ENCODE results near the gene RPS24.

RPS24 gene

DNA sequence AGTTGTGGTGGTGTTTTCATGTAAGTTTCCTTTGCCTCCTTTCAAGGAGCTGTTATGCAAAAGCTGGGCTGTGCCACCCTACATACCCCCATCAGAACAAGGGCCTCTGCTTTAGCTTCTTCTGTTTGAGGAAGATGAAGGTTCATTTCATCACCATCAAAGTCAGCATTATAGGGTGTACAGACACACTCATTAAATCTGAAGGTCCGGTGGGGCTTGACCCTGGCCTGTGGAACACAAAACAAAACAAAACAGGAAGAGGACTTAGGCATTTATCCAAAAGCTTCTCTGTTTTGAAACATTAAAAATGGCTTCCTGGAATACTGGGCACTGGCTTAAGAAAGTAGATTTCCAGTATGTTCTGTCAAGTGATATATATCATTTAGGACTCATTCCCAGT is 20.1 kb upstream of the RPS24 start:
- Mint-ChIP-seq H3K9me3 (no peaks in the 10 kb centered on the region), H3K27me3 (no peaks in the 10 kb centered on the region), H3K4me3 (no peak overlapping the region), H3K4me1 (no peaks in the 10 kb centered on the region), H3K36me3 (peaks cover 59% of the 10 kb centered on the region), H3K27ac (no peak overlapping the region)
- ATAC-seq = no peak

DNA sequence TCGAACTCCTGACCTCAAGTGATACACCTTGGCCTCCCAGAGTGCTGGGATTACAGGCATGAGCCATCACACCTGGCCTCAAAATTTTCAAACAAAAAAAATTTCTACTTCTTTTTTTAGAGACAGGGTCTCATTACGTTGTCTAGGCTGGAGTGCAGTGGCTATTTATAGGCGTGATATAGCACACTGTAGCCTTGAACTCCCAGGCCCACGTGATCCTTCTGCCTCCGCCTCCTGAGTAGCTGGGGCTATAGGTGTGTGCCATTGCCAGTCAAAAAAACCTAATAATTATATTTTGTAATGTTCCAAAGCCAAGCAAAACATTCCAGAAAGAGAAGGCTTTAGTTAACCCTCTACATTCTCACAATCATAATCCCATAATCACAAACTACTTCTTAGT is 18.1 kb upstream of the RPS24 start:
- H3K4me3 Mint-ChIP-seq = no peak overlapping the region
- H3K27me3 Mint-ChIP-seq = no peaks in the 10 kb centered on the region
- peaks cover 49% of the 10 kb centered on the region for H3K36me3 Mint-ChIP-seq
- H3K27ac Mint-ChIP-seq = no peak overlapping the region
- H3K9me3 Mint-ChIP-seq = no peaks in the 10 kb centered on the region
- no peak for ATAC-seq
- no peaks in the 10 kb centered on the region for H3K4me1 Mint-ChIP-seq

DNA sequence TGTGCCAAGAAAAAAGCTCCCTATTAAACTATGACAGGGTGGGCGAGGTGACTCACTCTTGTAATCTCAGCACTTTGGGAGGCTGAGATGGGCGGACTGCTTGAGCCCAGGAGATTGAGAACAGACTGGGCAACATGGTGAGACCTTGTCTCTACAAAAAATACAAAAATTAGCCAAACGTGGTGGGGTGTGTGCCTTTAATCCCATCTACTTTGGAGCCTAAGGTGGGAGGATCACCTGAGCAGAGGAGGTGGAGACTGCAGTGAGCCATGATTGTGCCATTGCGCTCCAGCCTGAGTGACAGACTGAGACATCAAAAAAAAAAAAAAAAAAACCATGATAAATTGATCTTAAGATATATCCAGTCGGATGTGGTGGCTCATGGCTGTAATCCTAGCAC is 15.8 kb upstream of the RPS24 start:
- no peaks in the 10 kb centered on the region for H3K9me3 Mint-ChIP-seq
- no peak overlapping the region for H3K27ac Mint-ChIP-seq
- H3K36me3 Mint-ChIP-seq = peaks cover 48% of the 10 kb centered on the region
- H3K4me3 Mint-ChIP-seq = no peak overlapping the region
- no peaks in the 10 kb centered on the region for H3K4me1 Mint-ChIP-seq
- no peak for ATAC-seq
- no peaks in the 10 kb centered on the region for H3K27me3 Mint-ChIP-seq

DNA sequence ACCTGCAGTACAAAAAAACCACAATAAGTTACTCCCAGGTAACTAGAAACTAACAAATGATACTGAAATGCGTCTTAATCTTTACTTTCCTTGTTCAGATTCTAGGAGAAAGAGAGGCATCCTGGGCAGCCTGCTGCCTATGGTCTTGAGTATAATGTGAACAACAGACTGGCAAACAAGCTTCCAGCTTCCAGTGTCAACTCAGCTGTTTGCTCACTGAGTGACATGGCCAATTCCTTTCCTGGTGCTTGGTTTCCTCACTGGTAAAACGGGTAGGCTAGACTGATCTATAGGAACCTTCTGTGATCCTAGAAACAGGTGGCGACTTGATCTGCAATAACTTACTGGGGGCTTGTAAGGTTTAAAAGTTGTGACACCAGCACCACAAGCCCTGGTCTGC is 14.4 kb upstream of the RPS24 start:
- Mint-ChIP-seq H3K27ac (no peak overlapping the region), H3K4me3 (no peak overlapping the region), H3K36me3 (peaks cover 54% of the 10 kb centered on the region), H3K27me3 (no peaks in the 10 kb centered on the region), H3K9me3 (no peaks in the 10 kb centered on the region), H3K4me1 (no peaks in the 10 kb centered on the region)
- ATAC-seq = no peak

- H3K4me3 Mint-ChIP-seq = no peak overlapping the region
- no peaks in the 10 kb centered on the region for H3K9me3 Mint-ChIP-seq
- no peak overlapping the region for H3K27ac Mint-ChIP-seq
- peaks cover 73% of the 10 kb centered on the region for H3K36me3 Mint-ChIP-seq
- H3K27me3 Mint-ChIP-seq = no peaks in the 10 kb centered on the region
- peaks cover under 1% of the 10 kb centered on the region for H3K4me1 Mint-ChIP-seq
- no peak for ATAC-seq
These were observed 12.5 kb upstream of the RPS24 start for GRCh38 chr10:78021201-78021600.

DNA sequence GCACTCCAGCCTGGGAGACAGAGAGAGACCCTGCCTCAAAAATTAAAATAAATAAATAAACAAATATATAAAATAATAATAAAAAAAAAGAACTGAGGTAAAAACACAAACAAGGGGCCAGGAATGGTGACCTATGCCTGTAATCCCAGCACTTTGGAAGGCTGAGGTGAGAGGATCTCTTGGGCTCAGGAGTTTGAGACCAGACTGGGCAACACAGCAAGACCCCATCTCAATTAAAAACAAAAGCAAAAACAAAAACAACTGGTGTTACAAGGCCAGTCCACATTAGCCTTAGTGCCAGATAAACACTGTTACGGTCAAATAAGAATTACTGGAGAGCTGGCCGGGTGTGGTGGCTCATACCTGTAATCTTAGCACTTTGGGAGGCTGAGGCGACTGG is 9.9 kb upstream of the RPS24 start:
- H3K9me3 Mint-ChIP-seq = no peaks in the 10 kb centered on the region
- ATAC-seq = no peak
- H3K4me3 Mint-ChIP-seq = no peak overlapping the region
- peaks cover 19% of the 10 kb centered on the region for H3K4me1 Mint-ChIP-seq
- H3K27ac Mint-ChIP-seq = no peak overlapping the region
- no peaks in the 10 kb centered on the region for H3K27me3 Mint-ChIP-seq
- peaks cover 68% of the 10 kb centered on the region for H3K36me3 Mint-ChIP-seq

- no peak overlapping the region for H3K27ac Mint-ChIP-seq
- ATAC-seq = no peak
- no peaks in the 10 kb centered on the region for H3K27me3 Mint-ChIP-seq
- peaks cover 65% of the 10 kb centered on the region for H3K36me3 Mint-ChIP-seq
- no peaks in the 10 kb centered on the region for H3K9me3 Mint-ChIP-seq
- H3K4me1 Mint-ChIP-seq = peaks cover 31% of the 10 kb centered on the region
- no peak overlapping the region for H3K4me3 Mint-ChIP-seq
These were observed 7.8 kb upstream of the RPS24 start for GRCh38 chr10:78025685-78026364.

GRCh38 chr10:78028438-78029268 is 5.0 kb upstream of the RPS24 start:
- Mint-ChIP-seq H3K9me3 (no peaks in the 10 kb centered on the region), H3K4me1 (peaks cover 31% of the 10 kb centered on the region), H3K4me3 (peak overlapping the region; percentile 99), H3K36me3 (peaks cover 39% of the 10 kb centered on the region), H3K27ac (peak overlapping the region; percentile 91), H3K27me3 (no peaks in the 10 kb centered on the region)
- ATAC-seq = no peak

DNA sequence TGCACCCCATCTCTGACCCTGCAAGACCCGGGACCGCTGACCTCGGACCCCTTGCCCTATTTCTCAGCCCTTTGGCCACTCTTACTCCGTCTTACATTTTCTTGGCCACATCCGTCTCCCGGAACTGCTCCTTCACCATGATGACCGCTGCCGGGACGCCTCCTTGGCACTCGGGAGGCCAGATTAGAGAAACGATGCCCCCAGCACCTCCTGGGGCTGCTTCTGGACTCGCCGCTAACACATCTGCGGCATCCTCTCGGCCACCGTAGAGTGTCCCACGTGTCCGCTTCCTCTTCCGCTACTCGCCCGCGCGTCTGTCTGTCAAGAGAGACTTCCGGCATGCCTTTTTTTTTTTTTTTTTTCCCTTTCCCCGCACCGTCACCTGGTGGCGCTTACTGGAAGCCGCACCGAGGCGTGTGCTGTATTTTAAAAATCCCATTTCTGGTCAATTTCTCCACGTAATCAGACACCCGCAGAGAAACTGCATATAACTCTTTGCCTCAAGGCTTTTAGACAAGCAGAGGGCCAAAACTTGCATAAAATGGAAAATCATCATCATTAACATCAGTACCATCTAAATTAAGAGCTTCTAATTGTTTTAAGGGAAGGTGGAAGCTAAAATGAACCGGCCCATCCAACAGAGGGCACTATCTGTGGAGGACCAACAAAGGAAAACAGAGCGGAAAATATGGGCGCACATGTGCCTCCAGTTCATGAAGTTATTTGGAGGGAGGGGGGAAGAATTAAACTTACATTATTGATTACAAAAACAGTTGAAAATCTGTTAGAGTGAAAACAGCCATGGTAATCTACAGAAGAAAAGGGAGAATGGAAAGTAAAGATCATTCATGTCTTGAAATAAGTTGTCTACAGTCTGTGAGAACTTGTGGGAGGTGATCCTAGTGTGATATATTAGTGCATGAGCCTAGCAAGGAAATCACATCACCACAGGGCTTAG is 4.1 kb upstream of the RPS24 start, which contains the start of gene POLR3A:
POLR3A (minus strand) TSS at position 247 of the 958 bp plus-strand sequence; CDS start at position 139, 108 bp downstream.
- ATAC-seq = peak; percentile 79
- Mint-ChIP-seq H3K4me3 (peak within 1 kb of the TSS; percentile 99), H3K27ac (peak within 1 kb of the TSS; percentile 91), H3K27me3 (no peaks in the 10 kb centered on the region), H3K9me3 (no peaks in the 10 kb centered on the region), H3K4me1 (peaks cover 34% of the 10 kb centered on the region), H3K36me3 (peaks cover 33% of the 10 kb centered on the region)

GRCh38 chr10:78033387-78033636 is 351 bp upstream of the RPS24 start:
- peaks cover 48% of the 10 kb centered on the region for H3K4me1 Mint-ChIP-seq
- peaks cover 43% of the 10 kb centered on the region for H3K36me3 Mint-ChIP-seq
- no peaks in the 10 kb centered on the region for H3K9me3 Mint-ChIP-seq
- peak overlapping the region; percentile 90 for H3K27ac Mint-ChIP-seq
- peak overlapping the region; percentile 87 for H3K4me3 Mint-ChIP-seq
- no peaks in the 10 kb centered on the region for H3K27me3 Mint-ChIP-seq
- no peak for ATAC-seq

- H3K9me3 Mint-ChIP-seq = no peaks in the 10 kb centered on the region
- no peaks in the 10 kb centered on the region for H3K27me3 Mint-ChIP-seq
- peaks cover 49% of the 10 kb centered on the region for H3K4me1 Mint-ChIP-seq
- ATAC-seq = no peak
- H3K4me3 Mint-ChIP-seq = peak overlapping the region; percentile 87
- peak overlapping the region; percentile 90 for H3K27ac Mint-ChIP-seq
- peaks cover 49% of the 10 kb centered on the region for H3K36me3 Mint-ChIP-seq
These were observed 1.4 kb downstream of the RPS24 start for GRCh38 chr10:78035025-78035424.

DNA sequence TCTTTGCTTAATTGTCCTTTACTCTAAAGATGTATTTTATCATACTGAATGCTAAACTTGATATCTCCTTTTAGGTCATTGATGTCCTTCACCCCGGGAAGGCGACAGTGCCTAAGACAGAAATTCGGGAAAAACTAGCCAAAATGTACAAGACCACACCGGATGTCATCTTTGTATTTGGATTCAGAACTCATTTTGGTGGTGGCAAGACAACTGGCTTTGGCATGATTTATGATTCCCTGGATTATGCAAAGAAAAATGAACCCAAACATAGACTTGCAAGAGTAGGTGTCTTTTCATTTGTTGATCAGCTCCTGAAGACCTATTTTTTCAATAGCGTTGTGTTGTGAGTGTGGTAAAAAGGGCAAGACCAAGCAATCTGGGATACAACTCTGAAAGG is 1.8 kb downstream of the RPS24 start:
- Mint-ChIP-seq H3K27ac (peak overlapping the region; percentile 90), H3K9me3 (no peaks in the 10 kb centered on the region), H3K27me3 (no peaks in the 10 kb centered on the region), H3K36me3 (peaks cover 50% of the 10 kb centered on the region), H3K4me1 (peaks cover 50% of the 10 kb centered on the region), H3K4me3 (peak overlapping the region; percentile 87)
- ATAC-seq = no peak

DNA sequence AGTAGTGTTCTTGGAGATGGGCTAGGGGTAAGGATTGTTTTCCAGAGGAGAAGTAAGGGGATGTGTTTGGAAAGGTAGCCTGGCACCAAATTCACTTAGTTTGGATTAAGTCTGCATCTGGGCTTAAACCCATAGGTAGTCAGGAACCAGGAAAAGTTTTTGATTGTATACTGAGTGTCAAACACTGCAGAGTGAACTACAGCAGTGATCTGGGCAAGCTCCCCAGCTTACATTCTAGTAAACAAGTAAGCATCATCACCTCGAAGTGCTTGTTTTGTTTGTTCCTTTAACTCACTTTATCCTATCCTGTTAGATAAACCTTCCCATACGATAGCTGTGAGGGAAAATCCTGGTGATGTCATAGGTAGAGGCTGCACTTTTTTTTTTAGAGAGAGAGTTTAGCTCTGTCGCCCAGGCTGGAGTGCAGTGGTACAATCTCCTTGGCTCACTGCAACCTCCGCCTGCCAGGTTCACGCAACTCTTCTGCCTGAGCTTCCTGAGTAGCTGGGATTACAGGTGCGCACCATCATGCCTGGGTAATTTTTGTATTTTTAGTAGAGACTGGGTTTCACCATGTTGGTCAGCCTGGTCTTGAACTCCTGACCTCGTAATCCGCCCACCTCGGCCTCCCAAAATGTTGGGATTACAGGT is 2.4 kb downstream of the RPS24 start:
- Mint-ChIP-seq H3K36me3 (peaks cover 56% of the 10 kb centered on the region), H3K27ac (peak overlapping the region; percentile 90), H3K9me3 (no peaks in the 10 kb centered on the region), H3K27me3 (no peaks in the 10 kb centered on the region), H3K4me1 (peaks cover 55% of the 10 kb centered on the region), H3K4me3 (peak overlapping the region; percentile 87)
- no peak for ATAC-seq

GRCh38 chr10:78038105-78038504 is 4.4 kb downstream of the RPS24 start:
- no peak for ATAC-seq
- Mint-ChIP-seq H3K4me3 (no peak overlapping the region), H3K36me3 (peaks cover 77% of the 10 kb centered on the region), H3K9me3 (no peaks in the 10 kb centered on the region), H3K4me1 (peaks cover 73% of the 10 kb centered on the region), H3K27ac (no peak overlapping the region), H3K27me3 (no peaks in the 10 kb centered on the region)
